SK-N-SH (cell line): ENCODE results near the gene HSPG2. TPM values are rescaled to one million over a fixed set of nuclear protein-coding genes. Genes with fewer than 3 reads are reported as not detected.

ENCODE experiments used
- CTCF ChIA-PET: fragments of 300-600, 350-600 bp; formaldehyde crosslinking; extraction: SDS; loops from one replicate; lab custom pipeline; 2021; lab: Yijun Ruan, JAX
- POLR2A ChIA-PET: fragments of 350-600 bp; sonication (Branson Sonifier 250); formaldehyde crosslinking; extraction: SDS; loops from one replicate; lab custom pipeline; 2020; ENCODE audit warnings: antibody characterized with exemption, inconsistent platforms; lab: Yijun Ruan, JAX
- DNase-seq: peaks from one replicate; pipeline ENCODE4 v3.0.0; 2012
- H2AFZ ChIP-seq: fragments of 200-600 bp; sonication (generic); 2 replicates; pipeline ENCODE4 v1.8.1; 2016; ENCODE audit warnings: antibody characterized with exemption, mild to moderate bottlenecking, low read depth
- H3F3A ChIP-seq: fragments of 200-600 bp; sonication (generic); replicated peaks from 2 replicates; pipeline ENCODE3; 2016; ENCODE audit warnings: antibody characterized with exemption, mild to moderate bottlenecking; ENCODE audit not compliant: insufficient read depth
- H3K27ac ChIP-seq, 2 experiments: fragments of 200-500 bp in 1 of 2; fragments of 200-600 bp in 1 of 2; sonication (Bioruptor generic) in 1 of 2; sonication (generic), shearing (Covaris generic) in 1 of 2; 2 replicates each; pipeline versions ENCODE4 v1.5.1 to v1.6.1; 2014 to 2016; ENCODE audit warnings: low read depth in 2 of 2, inconsistent platforms in 1 of 2, low read length in 1 of 2, mild to moderate bottlenecking in 1 of 2, mixed read lengths in 1 of 2
- H3K27me3 ChIP-seq: fragments of 200-600 bp; sonication (generic), shearing (Covaris generic); 2 replicates; pipeline ENCODE4 v1.6.1; 2016; ENCODE audit warnings: mixed run types; ENCODE audit not compliant: insufficient read depth
- H3K36me3 ChIP-seq, 2 experiments: fragments of 200-500 bp in 1 of 2; fragments of 200-600 bp in 1 of 2; sonication (Bioruptor generic) in 1 of 2; sonication (generic) in 1 of 2; replicated peaks in 1 of 2; 2 replicates each; pipeline versions ENCODE3 to v1.5.1; 2014 to 2016; ENCODE audit warnings: low read length in 1 of 2, mild to moderate bottlenecking in 1 of 2; ENCODE audit not compliant: insufficient read depth in 2 of 2, control insufficient read depth in 1 of 2
- H3K4me1 ChIP-seq, 2 experiments: fragments of 200-500 bp in 1 of 2; fragments of 200-600 bp in 1 of 2; sonication (Bioruptor generic) in 1 of 2; sonication (generic), shearing (Covaris generic) in 1 of 2; 2 replicates each; pipeline versions ENCODE4 v1.5.1 to v1.6.1; 2014 to 2016; ENCODE audit warnings: low read depth in 1 of 2, low read length in 1 of 2, mixed run types in 1 of 2; ENCODE audit not compliant: insufficient read depth in 2 of 2, control insufficient read depth in 1 of 2
- H3K4me2 ChIP-seq: fragments of 200-600 bp; sonication (generic), shearing (Covaris generic); 2 replicates; pipeline ENCODE4 v1.6.1; 2017; ENCODE audit warnings: mixed run types
- H3K4me3 ChIP-seq, 2 experiments: fragments of 200-500 bp in 1 of 2; fragments of 200-600 bp in 1 of 2; sonication (Bioruptor generic) in 1 of 2; sonication (generic), shearing (Covaris generic) in 1 of 2; 2 replicates each; pipeline versions ENCODE4 v1.5.1 to v1.8.1; 2014 to 2016; ENCODE audit warnings: low read depth in 2 of 2, inconsistent platforms in 1 of 2, low read length in 1 of 2, mild to moderate bottlenecking in 1 of 2, mixed read lengths in 1 of 2, moderate library complexity in 1 of 2
- H3K79me2 ChIP-seq: fragments of 200-600 bp; sonication (generic); 2 replicates; pipeline ENCODE4 v1.8.1; 2017; ENCODE audit warnings: mild to moderate bottlenecking; ENCODE audit not compliant: insufficient read depth
- H3K9ac ChIP-seq: fragments of 200-600 bp; sonication (generic); 2 replicates; pipeline ENCODE4 v1.6.1; 2017; ENCODE audit warnings: mixed run types
- H3K9me2 ChIP-seq: fragments of 200-600 bp; sonication (generic); 2 replicates; pipeline ENCODE4 v1.6.1; 2017; ENCODE audit warnings: mixed run types
- H3K9me3 ChIP-seq: fragments of 200-600 bp; sonication (generic); 2 replicates; pipeline ENCODE4 v1.6.1; 2017; ENCODE audit warnings: mixed run types, mild to moderate bottlenecking, moderate library complexity
- H4K20me1 ChIP-seq: fragments of 200-600 bp; sonication (generic); 2 replicates; pipeline ENCODE4 v1.6.1; 2017; ENCODE audit warnings: mild to moderate bottlenecking, mixed run types; ENCODE audit not compliant: insufficient read depth
- CHD2 ChIP-seq: fragments of 150-350 bp; IDR thresholded peaks from 2 replicates; pipeline ENCODE4 v1.6.1; 2018; ENCODE audit warnings: low read length; ENCODE audit not compliant: partially characterized antibody
- EZH2phosphoT487 ChIP-seq: fragments of 200-600 bp; sonication (generic); IDR thresholded peaks from 2 replicates; pipeline ENCODE4 v1.6.1; 2017; ENCODE audit warnings: low read depth, mixed run types, mild to moderate bottlenecking, antibody characterized with exemption, moderate library complexity, borderline replicate concordance
- FOSL2 ChIP-seq: IDR thresholded peaks from 2 replicates; pipeline ENCODE4 v1.4.0; 2012; ENCODE audit warnings: low read depth, mild to moderate bottlenecking, moderate library complexity, borderline replicate concordance
- FOXM1 ChIP-seq: IDR thresholded peaks from 2 replicates; pipeline ENCODE4 v1.4.0; 2012; ENCODE audit warnings: low read depth, mild to moderate bottlenecking
- MEF2A ChIP-seq: IDR thresholded peaks from 2 replicates; pipeline ENCODE4 v1.4.0; 2012; ENCODE audit warnings: low read depth, borderline replicate concordance
- RFX5 ChIP-seq: IDR thresholded peaks from 2 replicates; pipeline ENCODE4 v1.6.1; 2012; ENCODE audit warnings: mild to moderate bottlenecking, improper control_type of control experiment, low read length
- SMC3 ChIP-seq: IDR thresholded peaks from 2 replicates; pipeline ENCODE4 v1.6.1; 2012; ENCODE audit warnings: low read depth, low read length, improper control_type of control experiment
- TAF1 ChIP-seq: IDR thresholded peaks from 2 replicates; pipeline ENCODE4 v1.6.1; 2012; ENCODE audit warnings: low read depth, mild to moderate bottlenecking, low read length, moderate library complexity, borderline replicate concordance
- USF1 ChIP-seq: IDR thresholded peaks from 2 replicates; pipeline ENCODE4 v1.4.0; 2012; ENCODE audit warnings: low read depth, borderline replicate concordance
- USF2 ChIP-seq: fragments of 150-350 bp; IDR thresholded peaks from 2 replicates; pipeline ENCODE4 v1.6.1; 2017; ENCODE audit warnings: antibody characterized with exemption, low read length, low read depth, borderline replicate concordance
- YY1 ChIP-seq: IDR thresholded peaks from 2 replicates; pipeline ENCODE4 v1.4.0; 2012; ENCODE audit warnings: low read depth, mild to moderate bottlenecking
- WGBS: methylation state at CpG from one replicate; pipeline ENCODE4 v1.1.6; 2017; ENCODE audit warnings: low lambda C conversion rate; 5-methylcytosine and 5-hydroxymethylcytosine counted together
- polyA plus RNA-seq, 3 experiments: library from polyadenylated mRNA; depleted of rRNA; stranded (reverse); fragments of >200 nt; gene quantifications; 2 replicates each; pipeline ENCODE4 v1.2.3, GENCODE V29; 2012
- TF ChIP-seq, protein P1 (sequence below): fragments of 200-600 bp; sonication (generic); IDR thresholded peaks from 2 replicates; pipeline ENCODE4 v1.6.1; 2017; ENCODE audit warnings: antibody characterized with exemption, mild to moderate bottlenecking, moderate library complexity
- TF ChIP-seq, protein P2 (sequence below): IDR thresholded peaks from 2 replicates; pipeline ENCODE4 v1.4.0; 2012; ENCODE audit warnings: low read depth, borderline replicate concordance

The HSPG2 gene
- polyA plus RNA-seq, 1 of the 3 experiments (the other 2 are of a cell fraction): 28.9 TPM

GRCh38 chr1:21838359-21839157 is 98.6 kb downstream of the HSPG2 start:
- H3K27me3 ChIP-seq: no peaks in the 10 kb centered on the region
- no peaks in the 10 kb centered on the region for H3K4me1 ChIP-seq
- H4K20me1 ChIP-seq: no peaks in the 10 kb centered on the region
- H3K79me2 ChIP-seq: no peaks in the 10 kb centered on the region
- TF ChIP-seq FOXM1: no peak
- TF ChIP-seq FOSL2: no peak
- no peaks in the 10 kb centered on the region for H3K9me3 ChIP-seq
- no peak overlapping the region for H3K27ac ChIP-seq
- POLR2A ChIA-PET: no interaction called here
- H3K9me2 ChIP-seq: no peaks in the 10 kb centered on the region
- H3K4me2 ChIP-seq: no peak overlapping the region
- 93% methylated on average over 23 of the region's 23 CpGs for WGBS
- H2AFZ ChIP-seq: no peak overlapping the region
- no peaks in the 10 kb centered on the region for H3F3A ChIP-seq
- CTCF ChIA-PET: no interaction called here
- H3K9ac ChIP-seq: no peak overlapping the region
- H3K4me3 ChIP-seq: no peak overlapping the region
- DNase-seq: no peak
- peaks cover 26 to 44% of the 10 kb centered on the region in 2 experiments for H3K36me3 ChIP-seq

DNA sequence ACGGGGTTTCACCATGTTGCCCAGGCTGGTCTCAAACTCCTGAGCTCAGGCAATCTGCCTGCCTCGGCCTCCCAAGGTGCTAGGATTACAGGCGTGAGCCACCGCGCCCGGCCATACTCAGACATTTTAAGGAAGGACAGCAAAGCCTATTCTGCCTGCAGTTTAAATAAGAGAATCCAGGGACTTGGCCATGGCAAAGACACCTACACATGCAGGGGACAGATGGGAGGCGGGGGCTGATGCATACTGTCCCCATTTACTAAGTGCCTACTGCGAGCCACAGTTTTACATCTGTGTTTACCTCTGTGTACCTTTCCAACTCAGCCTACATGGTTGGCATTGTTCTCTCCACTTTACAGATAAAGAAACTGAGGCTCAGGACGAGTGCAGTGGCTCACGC is 99.6 kb downstream of the HSPG2 start:
- H3K9me2 ChIP-seq: no peaks in the 10 kb centered on the region
- H3K36me3 ChIP-seq: peaks cover 26 to 40% of the 10 kb centered on the region in 2 experiments
- TF ChIP-seq USF1: no peak
- H3K27ac ChIP-seq: no peak overlapping the region
- H3K9ac ChIP-seq: no peak overlapping the region
- H3K4me1 ChIP-seq: no peaks in the 10 kb centered on the region
- no peak for DNase-seq
- WGBS: 92% methylated on average over 6 of the region's 10 CpGs
- CTCF ChIA-PET: no interaction called here
- H3K9me3 ChIP-seq: no peaks in the 10 kb centered on the region
- H3K79me2 ChIP-seq: no peaks in the 10 kb centered on the region
- H3K4me3 ChIP-seq: no peak overlapping the region
- no peak overlapping the region for H3K4me2 ChIP-seq
- H4K20me1 ChIP-seq: no peaks in the 10 kb centered on the region
- no peak overlapping the region for H2AFZ ChIP-seq
- no peaks in the 10 kb centered on the region for H3K27me3 ChIP-seq
- POLR2A ChIA-PET: no interaction called here
- H3F3A ChIP-seq: no peaks in the 10 kb centered on the region

GRCh38 chr1:21836729-21837128 is 100.4 kb downstream of the HSPG2 start:
- Histone ChIP-seq H3K27ac (no peak overlapping the region), H3K9me2 (no peaks in the 10 kb centered on the region), H3F3A (no peaks in the 10 kb centered on the region), H3K27me3 (no peaks in the 10 kb centered on the region), H3K36me3 (peaks cover 26 to 38% of the 10 kb centered on the region in 2 experiments), H3K79me2 (no peaks in the 10 kb centered on the region), H3K4me2 (no peak overlapping the region), H4K20me1 (no peaks in the 10 kb centered on the region), H3K9me3 (no peaks in the 10 kb centered on the region), H3K4me3 (no peak overlapping the region), H3K4me1 (no peaks in the 10 kb centered on the region), H3K9ac (no peak overlapping the region), H2AFZ (no peak overlapping the region)
- WGBS: 95% methylated on average over 3 of the region's 13 CpGs
- ChIA-PET CTCF (no interaction called here), POLR2A (no interaction called here)
- no peak for DNase-seq
- TF ChIP-seq SMC3: no peak
- TF ChIP-seq, protein P1, sequence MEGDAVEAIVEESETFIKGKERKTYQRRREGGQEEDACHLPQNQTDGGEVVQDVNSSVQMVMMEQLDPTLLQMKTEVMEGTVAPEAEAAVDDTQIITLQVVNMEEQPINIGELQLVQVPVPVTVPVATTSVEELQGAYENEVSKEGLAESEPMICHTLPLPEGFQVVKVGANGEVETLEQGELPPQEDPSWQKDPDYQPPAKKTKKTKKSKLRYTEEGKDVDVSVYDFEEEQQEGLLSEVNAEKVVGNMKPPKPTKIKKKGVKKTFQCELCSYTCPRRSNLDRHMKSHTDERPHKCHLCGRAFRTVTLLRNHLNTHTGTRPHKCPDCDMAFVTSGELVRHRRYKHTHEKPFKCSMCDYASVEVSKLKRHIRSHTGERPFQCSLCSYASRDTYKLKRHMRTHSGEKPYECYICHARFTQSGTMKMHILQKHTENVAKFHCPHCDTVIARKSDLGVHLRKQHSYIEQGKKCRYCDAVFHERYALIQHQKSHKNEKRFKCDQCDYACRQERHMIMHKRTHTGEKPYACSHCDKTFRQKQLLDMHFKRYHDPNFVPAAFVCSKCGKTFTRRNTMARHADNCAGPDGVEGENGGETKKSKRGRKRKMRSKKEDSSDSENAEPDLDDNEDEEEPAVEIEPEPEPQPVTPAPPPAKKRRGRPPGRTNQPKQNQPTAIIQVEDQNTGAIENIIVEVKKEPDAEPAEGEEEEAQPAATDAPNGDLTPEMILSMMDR: no peak
- TF ChIP-seq RFX5: no peak
- no peak for TF ChIP-seq TAF1
- no peak for TF ChIP-seq CHD2
- TF ChIP-seq MEF2A: no peak
- TF ChIP-seq EZH2phosphoT487: no peak
- TF ChIP-seq USF2: no peak
- TF ChIP-seq YY1: no peak
- TF ChIP-seq, protein P2, sequence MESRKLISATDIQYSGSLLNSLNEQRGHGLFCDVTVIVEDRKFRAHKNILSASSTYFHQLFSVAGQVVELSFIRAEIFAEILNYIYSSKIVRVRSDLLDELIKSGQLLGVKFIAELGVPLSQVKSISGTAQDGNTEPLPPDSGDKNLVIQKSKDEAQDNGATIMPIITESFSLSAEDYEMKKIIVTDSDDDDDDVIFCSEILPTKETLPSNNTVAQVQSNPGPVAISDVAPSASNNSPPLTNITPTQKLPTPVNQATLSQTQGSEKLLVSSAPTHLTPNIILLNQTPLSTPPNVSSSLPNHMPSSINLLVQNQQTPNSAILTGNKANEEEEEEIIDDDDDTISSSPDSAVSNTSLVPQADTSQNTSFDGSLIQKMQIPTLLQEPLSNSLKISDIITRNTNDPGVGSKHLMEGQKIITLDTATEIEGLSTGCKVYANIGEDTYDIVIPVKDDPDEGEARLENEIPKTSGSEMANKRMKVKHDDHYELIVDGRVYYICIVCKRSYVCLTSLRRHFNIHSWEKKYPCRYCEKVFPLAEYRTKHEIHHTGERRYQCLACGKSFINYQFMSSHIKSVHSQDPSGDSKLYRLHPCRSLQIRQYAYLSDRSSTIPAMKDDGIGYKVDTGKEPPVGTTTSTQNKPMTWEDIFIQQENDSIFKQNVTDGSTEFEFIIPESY: no peak
- TF ChIP-seq USF1: no peak
